Measurements from ENCODE around the gene ABHD16A. TPM values are rescaled to one million over a fixed set of nuclear protein-coding genes. Genes with fewer than 3 reads are reported as not detected.

Gene ABHD16A
- total and polyA plus RNA-seq, 2 of the 13 experiments (the other 11 are each of a cell fraction or from before 2014, with no cell fraction given): 43.5 to 45.4 TPM

- TF ChIP-seq ZBTB40 (IDR thresholded peaks at IDR 0.05) (no peak), ZBTB40 (CRISPR knock-in tag; IDR thresholded peaks at IDR 0.05) (no peak), ZNF713 (CRISPR knock-in tag; IDR thresholded peaks at IDR 0.05) (0 out of 2 replicates have a peak, but pooled peaks have one; percentile 3), ZNF746 (CRISPR knock-in tag; IDR thresholded peaks at IDR 0.05) (no peak), MATR3 (CRISPR knock-in tag; IDR thresholded peaks at IDR 0.05) (no peak), GATAD1 (CRISPR knock-in tag; IDR thresholded peaks at IDR 0.05) (peak; percentile 53; the same call in 1 of the 2 replicates), ZZZ3 (CRISPR knock-in tag; IDR thresholded peaks at IDR 0.05; ENCODE audit: borderline replicate concordance) (0 out of 2 replicates have a peak, but pooled peaks have one; percentile 20), ZNF558 (CRISPR knock-in tag; IDR thresholded peaks at IDR 0.05; ENCODE audit: borderline replicate concordance) (no peak), RBFOX2 (IDR thresholded peaks at IDR 0.05; ENCODE audit: low read depth, low read length) (peak; percentile 18; the same call in 1 of the 2 replicates), PAXIP1 (CRISPR knock-in tag; conservative IDR thresholded peaks at IDR 0.05) (no peak), ZNF691 (CRISPR knock-in tag; IDR thresholded peaks at IDR 0.05; ENCODE audit: borderline replicate concordance, low read depth) (no peak), THYN1 (CRISPR knock-in tag; IDR thresholded peaks at IDR 0.05; ENCODE audit: borderline replicate concordance, low read depth) (no peak), CHD2 (IDR thresholded peaks at IDR 0.05; ENCODE audit: low read depth, low read length) (no peak), ZMYM4 (CRISPR knock-in tag; IDR thresholded peaks at IDR 0.05) (peak; percentile 0; the same call in 1 of the 2 replicates), RCOR2 (CRISPR knock-in tag; IDR thresholded peaks at IDR 0.05) (no peak), BRD4 (CRISPR knock-in tag; IDR thresholded peaks at IDR 0.05) (no peak)
These were observed 25.8 kb upstream of the ABHD16A start, which contains the start of gene DDAH2 (continued) for GRCh38 chr6:31728767-31729514.
